ENCODE measurements around the gene EIF2AK3. TPM values are rescaled to one million over a fixed set of nuclear protein-coding genes. Genes with fewer than 3 reads are reported as not detected.

The EIF2AK3 gene
- total RNA-seq, 1 donor from 2014 or later, result 23.4 TPM

GRCh38 chr2:88667219-88667618, 40.0 kb upstream of the EIF2AK3 start:
- Histone ChIP-seq H3K9me3 (no peaks in the 10 kb centered on the region), H3K36me3 (no peaks in the 10 kb centered on the region), H3K4me1 (no peaks in the 10 kb centered on the region), H3K4me3 (no peak overlapping the region), H3K27me3 (no peaks in the 10 kb centered on the region), H3K27ac (no peak overlapping the region)
- DNase-seq (no peak), ATAC-seq (no peak)
- no peak for TF ChIP-seq CTCF (IDR thresholded peaks at IDR 0.05)
- intact Hi-C loops (cut with DNase I), result loop anchor here (5.0 kb wide), 1 partner anchor 75 kb away; no protein-coding TSS in a partner anchor

- H3K27me3 ChIP-seq, result no peaks in the 10 kb centered on the region
- H3K4me1 ChIP-seq, result no peaks in the 10 kb centered on the region
- no peaks in the 10 kb centered on the region for H3K9me3 ChIP-seq
- no peak for DNase-seq
- peak; percentile 51 for ATAC-seq
- no peak for TF ChIP-seq CTCF (IDR thresholded peaks at IDR 0.05)
- H3K27ac ChIP-seq, result no peak overlapping the region
- intact Hi-C loops (cut with DNase I), result loop anchor here (5.0 kb wide), 1 partner anchor 74 kb away; no protein-coding TSS in a partner anchor
- no peaks in the 10 kb centered on the region for H3K36me3 ChIP-seq
- no peak overlapping the region for H3K4me3 ChIP-seq
Observed at GRCh38 chr2:88666576-88666975, 39.3 kb upstream of the EIF2AK3 start.

GRCh38 chr2:88660622-88661021, 33.4 kb upstream of the EIF2AK3 start:
- no peaks in the 10 kb centered on the region for H3K27me3 ChIP-seq
- no peak for TF ChIP-seq CTCF (IDR thresholded peaks at IDR 0.05)
- no peaks in the 10 kb centered on the region for H3K36me3 ChIP-seq
- no peak overlapping the region for H3K27ac ChIP-seq
- intact Hi-C loops (cut with DNase I), result no loop called here
- DNase-seq (no peak), ATAC-seq (no peak)
- H3K4me1 ChIP-seq, result peaks cover 5% of the 10 kb centered on the region
- H3K9me3 ChIP-seq, result no peaks in the 10 kb centered on the region
- H3K4me3 ChIP-seq, result no peak overlapping the region

- Histone ChIP-seq H3K4me1 (peaks cover 5% of the 10 kb centered on the region), H3K27me3 (no peaks in the 10 kb centered on the region), H3K4me3 (no peak overlapping the region), H3K36me3 (no peaks in the 10 kb centered on the region), H3K9me3 (no peaks in the 10 kb centered on the region), H3K27ac (peak overlapping the region; percentile 8)
- peak; percentile 56 for ATAC-seq
- intact Hi-C loops (cut with DNase I), result no loop called here
- DNase-seq, result no peak
- no peak for TF ChIP-seq CTCF (IDR thresholded peaks at IDR 0.05)
Observed at GRCh38 chr2:88659538-88659915, 32.3 kb upstream of the EIF2AK3 start.

GRCh38 chr2:88658881-88659537, 31.7 kb upstream of the EIF2AK3 start:
- intact Hi-C loops (cut with DNase I), result no loop called here
- H3K36me3 ChIP-seq, result no peaks in the 10 kb centered on the region
- peak overlapping the region; percentile 8 for H3K27ac ChIP-seq
- ATAC-seq, result no peak
- H3K4me1 ChIP-seq, result peaks cover 5% of the 10 kb centered on the region
- TF ChIP-seq CTCF (IDR thresholded peaks at IDR 0.05), result no peak
- H3K27me3 ChIP-seq, result no peaks in the 10 kb centered on the region
- no peak for DNase-seq
- H3K4me3 ChIP-seq, result no peak overlapping the region
- no peaks in the 10 kb centered on the region for H3K9me3 ChIP-seq

- Histone ChIP-seq H3K27ac (no peak overlapping the region), H3K4me3 (no peak overlapping the region), H3K36me3 (no peaks in the 10 kb centered on the region), H3K9me3 (no peaks in the 10 kb centered on the region), H3K4me1 (peaks cover 5% of the 10 kb centered on the region), H3K27me3 (no peaks in the 10 kb centered on the region)
- no peak for ATAC-seq
- no peak for DNase-seq
- no peak for TF ChIP-seq CTCF (IDR thresholded peaks at IDR 0.05)
- intact Hi-C loops (cut with DNase I), result no loop called here
Observed at GRCh38 chr2:88658326-88658725, 31.1 kb upstream of the EIF2AK3 start.

Measured in upper lobe of right lung (tissue), 1 donor.